ENCODE measurements around the gene MARCHF10.

GRCh38 chr17:62724398-62725146 is 83.5 kb downstream of the MARCHF10 start:
- TF ChIP-seq TAF1 (IDR thresholded peaks at IDR 0.05; ENCODE audit: low read depth, low read length): no peak
- no peak for TF ChIP-seq POLR2A (IDR thresholded peaks at IDR 0.05; ENCODE audit: low read depth, low read length)
- TF ChIP-seq POLR2AphosphoS5 (IDR thresholded peaks at IDR 0.05; ENCODE audit: low read depth, low read length): no peak
- TF ChIP-seq SPI1 (IDR thresholded peaks at IDR 0.05; ENCODE audit: low read depth, low read length): peak; percentile 87

All from GM12891 (cell line).